Measurements from ENCODE around the gene PRPS1.

DNA sequence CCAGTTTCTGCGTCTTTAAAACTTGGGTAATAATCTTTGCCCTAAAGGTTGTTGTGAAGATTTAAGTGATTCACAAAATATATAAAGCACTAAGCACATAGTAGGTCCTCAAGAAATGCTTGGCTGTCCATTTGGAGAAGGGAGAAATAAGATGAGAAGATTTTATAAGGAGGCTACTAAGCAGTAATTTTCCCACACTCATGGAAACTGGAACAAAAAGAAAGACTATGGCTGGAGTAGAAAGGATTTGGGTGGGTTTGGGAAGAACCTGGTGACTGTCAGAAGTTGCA is 47.0 kb downstream of the PRPS1 start:
- TF ChIP-seq, protein P1, sequence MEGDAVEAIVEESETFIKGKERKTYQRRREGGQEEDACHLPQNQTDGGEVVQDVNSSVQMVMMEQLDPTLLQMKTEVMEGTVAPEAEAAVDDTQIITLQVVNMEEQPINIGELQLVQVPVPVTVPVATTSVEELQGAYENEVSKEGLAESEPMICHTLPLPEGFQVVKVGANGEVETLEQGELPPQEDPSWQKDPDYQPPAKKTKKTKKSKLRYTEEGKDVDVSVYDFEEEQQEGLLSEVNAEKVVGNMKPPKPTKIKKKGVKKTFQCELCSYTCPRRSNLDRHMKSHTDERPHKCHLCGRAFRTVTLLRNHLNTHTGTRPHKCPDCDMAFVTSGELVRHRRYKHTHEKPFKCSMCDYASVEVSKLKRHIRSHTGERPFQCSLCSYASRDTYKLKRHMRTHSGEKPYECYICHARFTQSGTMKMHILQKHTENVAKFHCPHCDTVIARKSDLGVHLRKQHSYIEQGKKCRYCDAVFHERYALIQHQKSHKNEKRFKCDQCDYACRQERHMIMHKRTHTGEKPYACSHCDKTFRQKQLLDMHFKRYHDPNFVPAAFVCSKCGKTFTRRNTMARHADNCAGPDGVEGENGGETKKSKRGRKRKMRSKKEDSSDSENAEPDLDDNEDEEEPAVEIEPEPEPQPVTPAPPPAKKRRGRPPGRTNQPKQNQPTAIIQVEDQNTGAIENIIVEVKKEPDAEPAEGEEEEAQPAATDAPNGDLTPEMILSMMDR (IDR thresholded peaks at IDR 0.05) = no peak
- no peak for TF ChIP-seq ATF1 (CRISPR knock-in tag; IDR thresholded peaks at IDR 0.05)
- TF ChIP-seq IRF2 (CRISPR knock-in tag; IDR thresholded peaks at IDR 0.05; ENCODE audit: borderline replicate concordance, low read depth) = no peak
- TF ChIP-seq, protein P2, sequence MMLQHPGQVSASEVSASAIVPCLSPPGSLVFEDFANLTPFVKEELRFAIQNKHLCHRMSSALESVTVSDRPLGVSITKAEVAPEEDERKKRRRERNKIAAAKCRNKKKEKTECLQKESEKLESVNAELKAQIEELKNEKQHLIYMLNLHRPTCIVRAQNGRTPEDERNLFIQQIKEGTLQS (CRISPR knock-in tag; conservative IDR thresholded peaks at IDR 0.05) = no peak
- TF ChIP-seq JAZF1 (CRISPR knock-in tag; IDR thresholded peaks at IDR 0.05) = no peak
- TF ChIP-seq ZNF121 (CRISPR knock-in tag; IDR thresholded peaks at IDR 0.05) = no peak
- TF ChIP-seq, protein P3, sequence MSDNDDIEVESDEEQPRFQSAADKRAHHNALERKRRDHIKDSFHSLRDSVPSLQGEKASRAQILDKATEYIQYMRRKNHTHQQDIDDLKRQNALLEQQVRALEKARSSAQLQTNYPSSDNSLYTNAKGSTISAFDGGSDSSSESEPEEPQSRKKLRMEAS (CRISPR knock-in tag; IDR thresholded peaks at IDR 0.05) = no peak
- TF ChIP-seq, protein P4, sequence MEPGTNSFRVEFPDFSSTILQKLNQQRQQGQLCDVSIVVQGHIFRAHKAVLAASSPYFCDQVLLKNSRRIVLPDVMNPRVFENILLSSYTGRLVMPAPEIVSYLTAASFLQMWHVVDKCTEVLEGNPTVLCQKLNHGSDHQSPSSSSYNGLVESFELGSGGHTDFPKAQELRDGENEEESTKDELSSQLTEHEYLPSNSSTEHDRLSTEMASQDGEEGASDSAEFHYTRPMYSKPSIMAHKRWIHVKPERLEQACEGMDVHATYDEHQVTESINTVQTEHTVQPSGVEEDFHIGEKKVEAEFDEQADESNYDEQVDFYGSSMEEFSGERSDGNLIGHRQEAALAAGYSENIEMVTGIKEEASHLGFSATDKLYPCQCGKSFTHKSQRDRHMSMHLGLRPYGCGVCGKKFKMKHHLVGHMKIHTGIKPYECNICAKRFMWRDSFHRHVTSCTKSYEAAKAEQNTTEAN (CRISPR knock-in tag; IDR thresholded peaks at IDR 0.05) = no peak
- TF ChIP-seq, protein P5, sequence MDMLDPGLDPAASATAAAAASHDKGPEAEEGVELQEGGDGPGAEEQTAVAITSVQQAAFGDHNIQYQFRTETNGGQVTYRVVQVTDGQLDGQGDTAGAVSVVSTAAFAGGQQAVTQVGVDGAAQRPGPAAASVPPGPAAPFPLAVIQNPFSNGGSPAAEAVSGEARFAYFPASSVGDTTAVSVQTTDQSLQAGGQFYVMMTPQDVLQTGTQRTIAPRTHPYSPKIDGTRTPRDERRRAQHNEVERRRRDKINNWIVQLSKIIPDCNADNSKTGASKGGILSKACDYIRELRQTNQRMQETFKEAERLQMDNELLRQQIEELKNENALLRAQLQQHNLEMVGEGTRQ (CRISPR knock-in tag; IDR thresholded peaks at IDR 0.05) = no peak
